Measurements from ENCODE around the gene ATXN7. TPM values are rescaled to one million over a fixed set of nuclear protein-coding genes. Genes with fewer than 3 reads are reported as not detected.

The ATXN7 gene
- total and polyA plus RNA-seq, 10 of the 15 experiments (the other 5 are each of a cell fraction or from before 2014, with no cell fraction given) = 0.83 to 24.6 (median 8.5) TPM

DNA sequence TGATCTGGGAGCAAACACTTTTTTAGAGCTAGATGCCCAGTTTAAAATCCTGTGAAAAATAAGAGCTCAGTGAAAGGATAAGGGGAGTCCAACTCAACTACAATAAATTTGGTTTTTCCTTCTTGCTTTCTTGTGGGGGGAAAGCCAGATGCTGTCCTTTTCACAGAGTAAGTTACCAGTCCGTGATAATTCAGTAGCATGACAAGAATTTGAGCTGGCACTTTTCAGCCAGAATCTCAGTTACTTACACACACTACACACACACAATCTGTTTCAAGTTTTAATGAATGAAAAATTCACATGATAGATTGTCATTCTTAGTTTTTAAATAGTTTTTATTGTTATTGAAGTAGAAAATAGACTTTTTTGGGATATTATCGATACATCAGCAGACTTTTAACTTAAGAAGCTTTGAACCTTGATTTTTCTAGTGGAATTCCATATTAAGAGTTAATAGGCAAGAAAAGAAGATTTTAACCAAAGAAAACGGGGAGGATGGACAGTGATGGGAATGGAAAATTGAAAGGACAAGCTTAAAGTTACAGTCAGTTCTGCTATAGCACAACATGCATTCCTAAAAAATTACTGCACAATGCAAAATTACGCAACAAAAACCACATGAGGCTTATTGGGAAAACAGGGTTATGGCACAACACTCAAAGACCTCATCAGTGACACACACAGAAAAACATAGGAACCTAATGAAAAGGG, 112.6 kb downstream of the ATXN7 start (continued):
- no peak for TF ChIP-seq ZBTB40 (IDR thresholded peaks at IDR 0.05; ENCODE audit: borderline replicate concordance)
- TF ChIP-seq, protein P1, sequence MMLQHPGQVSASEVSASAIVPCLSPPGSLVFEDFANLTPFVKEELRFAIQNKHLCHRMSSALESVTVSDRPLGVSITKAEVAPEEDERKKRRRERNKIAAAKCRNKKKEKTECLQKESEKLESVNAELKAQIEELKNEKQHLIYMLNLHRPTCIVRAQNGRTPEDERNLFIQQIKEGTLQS (IDR thresholded peaks at IDR 0.05; ENCODE audit: borderline replicate concordance, extremely low read depth, low read depth, low read length) = no peak
- no peak for TF ChIP-seq ETV6 (conservative IDR thresholded peaks at IDR 0.05 in 1 of 2, IDR thresholded peaks at IDR 0.05 in 1 of 2; ENCODE audit: borderline replicate concordance in 1 of 2, low read depth in 1 of 2)
- no peak for TF ChIP-seq FOS (IDR thresholded peaks at IDR 0.05; ENCODE audit: borderline replicate concordance, extremely low read depth, insufficient read length)

- in situ Hi-C loops (cut with MboI) (no loop called here), intact Hi-C loops (cut with micrococcal nuclease; ENCODE audit: unreplicated experiment) (no loop called here)
- Histone ChIP-seq H4K20me1 (ENCODE audit: control insufficient read depth, insufficient read depth) (no peaks in the 10 kb centered on the region), H3K4me3 (no peak overlapping the region), H3K27ac (ENCODE audit: control insufficient read depth, insufficient read depth) (no peak overlapping the region), H3K4me1 (ENCODE audit: control insufficient read depth, insufficient read depth, low read length) (no peaks in the 10 kb centered on the region), H3K9me3 (replicated peaks; ENCODE audit: control insufficient read depth, insufficient read depth, low read length) (no peaks in the 10 kb centered on the region), H2AFZ (ENCODE audit: control insufficient read depth, low read depth, low read length) (no peak overlapping the region), H3K4me2 (ENCODE audit: control insufficient read depth, insufficient read depth) (no peak overlapping the region), H3K36me3 (ENCODE audit: control insufficient read depth in 2 of 2, insufficient read depth in 2 of 2, low read length in 1 of 2) (peaks cover 14 to 15% of the 10 kb centered on the region in 2 experiments; a peak in 3 of 4 replicates), H3K27me3 (replicated peaks in 1 of 2; ENCODE audit: control insufficient read depth in 2 of 2, insufficient read depth in 2 of 2, low read length in 1 of 2) (no peaks in the 10 kb centered on the region), H3K79me2 (ENCODE audit: control insufficient read depth, insufficient read depth, low read length) (peaks cover 5% of the 10 kb centered on the region), H3K9ac (ENCODE audit: control insufficient read depth, insufficient read depth, low read length) (no peak overlapping the region)
- WGBS (ENCODE audit: insufficient coverage, insufficient replicate concordance, low lambda C conversion rate, missing lambda C conversion rate) = 100% methylated on average over 2 of the region's 2 CpGs
- ChIA-PET POLR2A (interaction anchor here (0.7 kb wide), 1 partner anchor 10 kb away, joined by 3 read pairs; no protein-coding TSS in a partner anchor), CTCF (interaction anchor here (0.6 to 5.8 kb wide), 6 partner anchors 8 to 44 kb away, joined by 3 to 58 read pairs (median 3); no protein-coding TSS in a partner anchor), SMC1A (ENCODE audit: uncharacterized antibody, unreplicated experiment) (interaction anchor here (0.7 to 4.6 kb wide), 8 partner anchors 8 to 127 kb away, joined by 3 to 32 read pairs (median 9); no protein-coding TSS in a partner anchor), RAD21 (ENCODE audit: unreplicated experiment) (interaction anchor here (1.1 to 1.6 kb wide), 2 partner anchors 15 to 46 kb away, joined by 3 read pairs; no protein-coding TSS in a partner anchor)
- no peak for ATAC-seq
- TF ChIP-seq, protein P2, sequence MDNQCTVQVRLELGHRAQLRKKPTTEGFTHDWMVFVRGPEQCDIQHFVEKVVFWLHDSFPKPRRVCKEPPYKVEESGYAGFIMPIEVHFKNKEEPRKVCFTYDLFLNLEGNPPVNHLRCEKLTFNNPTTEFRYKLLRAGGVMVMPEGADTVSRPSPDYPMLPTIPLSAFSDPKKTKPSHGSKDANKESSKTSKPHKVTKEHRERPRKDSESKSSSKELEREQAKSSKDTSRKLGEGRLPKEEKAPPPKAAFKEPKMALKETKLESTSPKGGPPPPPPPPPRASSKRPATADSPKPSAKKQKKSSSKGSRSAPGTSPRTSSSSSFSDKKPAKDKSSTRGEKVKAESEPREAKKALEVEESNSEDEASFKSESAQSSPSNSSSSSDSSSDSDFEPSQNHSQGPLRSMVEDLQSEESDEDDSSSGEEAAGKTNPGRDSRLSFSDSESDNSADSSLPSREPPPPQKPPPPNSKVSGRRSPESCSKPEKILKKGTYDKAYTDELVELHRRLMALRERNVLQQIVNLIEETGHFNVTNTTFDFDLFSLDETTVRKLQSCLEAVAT (IDR thresholded peaks at IDR 0.05) = no peak
- no peak for DNase-seq (ENCODE audit: low read depth, low spot score)
- FAIRE-seq = no peak
- no TSS peak for BruUV-seq (replicated peaks)
These were observed 113.2 kb downstream of the ATXN7 start for GRCh38 chr3:63976872-63977200.

All from GM12878 (cell line).